HG02938 (cell line): ENCODE data around the gene FABP3.
"Not testable (repeated sequence)": the region's sequence is repeated elsewhere in the genome, so short reads cannot be mapped to it uniquely, and the experiment has no call there.

Source experiments
- ATAC-seq: cut with Tn5 transposase; IDR thresholded peaks from one replicate; pipeline ENCODE4 v1.9.1; 2021; ENCODE audit warnings: mild to moderate bottlenecking, moderate library complexity; ENCODE audit not compliant: unreplicated experiment

The FABP3 gene

GRCh38 chr1:31399976-31400375 is 27.1 kb upstream of the FABP3 start:
- ATAC-seq: no peak

DNA sequence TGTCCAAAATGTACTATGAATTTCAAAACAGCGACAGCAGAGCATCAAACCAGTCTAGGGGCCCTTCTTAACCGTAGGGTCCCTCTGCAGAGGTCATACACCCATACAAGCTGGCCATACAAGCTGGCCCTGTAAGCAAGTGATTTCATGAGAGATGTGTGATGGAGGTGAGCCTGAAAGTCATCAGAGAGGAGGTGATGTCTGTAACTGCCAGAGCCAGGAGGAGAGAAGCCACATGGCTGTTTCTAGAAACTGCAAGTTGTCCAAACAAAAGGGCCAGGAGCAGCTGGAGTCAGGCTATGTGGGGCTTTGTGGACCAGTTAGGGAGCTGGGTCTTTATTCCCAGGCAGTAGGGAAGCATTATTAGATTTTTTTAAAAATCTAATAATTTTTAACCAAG is 25.4 kb upstream of the FABP3 start:
- ATAC-seq: no peak

GRCh38 chr1:31397360-31398095 is 24.7 kb upstream of the FABP3 start:
- no peak for ATAC-seq

- no peak for ATAC-seq
Measured at GRCh38 chr1:31396633-31397351, 23.9 kb upstream of the FABP3 start.

DNA sequence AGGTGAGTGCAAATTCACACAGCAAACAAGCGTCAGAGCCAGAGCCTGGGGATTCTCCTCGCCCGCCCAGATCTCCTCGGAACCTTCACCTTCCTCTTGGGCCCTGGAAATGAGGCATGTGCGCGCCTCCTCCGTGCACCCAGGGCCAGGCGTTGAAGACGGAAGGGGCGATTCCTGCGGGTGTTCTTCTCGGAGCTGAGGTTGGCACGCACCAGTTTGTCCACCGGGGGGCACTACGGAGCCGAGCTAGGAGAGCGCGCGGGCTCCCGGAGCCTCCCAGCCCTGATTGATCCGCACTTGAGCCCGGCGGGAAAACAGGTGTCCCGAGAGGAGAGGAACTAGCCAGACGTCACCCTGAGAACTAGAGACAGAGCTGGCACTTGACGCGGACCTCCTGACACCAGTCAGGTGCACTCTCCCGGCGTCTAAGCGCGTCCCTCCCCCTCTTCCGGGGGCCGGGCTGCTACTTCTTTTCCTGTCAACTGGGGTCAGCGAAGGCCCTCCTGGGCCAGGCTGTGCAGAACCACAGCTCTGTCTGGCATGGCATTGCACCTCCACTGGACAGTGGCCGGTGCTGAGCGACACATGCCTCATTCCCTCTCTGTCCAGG is 21.8 kb upstream of the FABP3 start:
- peak; percentile 61 for ATAC-seq

DNA sequence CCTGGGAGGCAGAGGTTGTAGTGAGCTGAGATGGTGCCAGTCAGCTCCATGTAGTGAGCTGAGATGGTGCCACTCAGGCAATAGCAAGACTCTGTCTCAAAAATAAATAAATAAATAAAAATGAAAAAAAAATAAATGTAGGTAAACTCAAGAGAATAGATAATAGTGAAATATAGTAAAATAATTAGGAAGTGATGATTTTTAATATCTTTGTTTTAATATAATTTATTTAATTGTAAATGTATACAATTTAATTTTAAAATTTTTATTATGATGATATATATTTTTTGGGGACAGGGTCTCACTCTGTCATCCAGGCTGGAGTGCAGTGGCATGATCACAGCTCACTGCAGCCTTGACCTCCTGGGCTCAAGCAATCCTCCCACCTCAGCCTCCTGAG is 20.6 kb upstream of the FABP3 start:
- no peak for ATAC-seq

- ATAC-seq: no peak
Measured at GRCh38 chr1:31390071-31390470, 17.2 kb upstream of the FABP3 start.

DNA sequence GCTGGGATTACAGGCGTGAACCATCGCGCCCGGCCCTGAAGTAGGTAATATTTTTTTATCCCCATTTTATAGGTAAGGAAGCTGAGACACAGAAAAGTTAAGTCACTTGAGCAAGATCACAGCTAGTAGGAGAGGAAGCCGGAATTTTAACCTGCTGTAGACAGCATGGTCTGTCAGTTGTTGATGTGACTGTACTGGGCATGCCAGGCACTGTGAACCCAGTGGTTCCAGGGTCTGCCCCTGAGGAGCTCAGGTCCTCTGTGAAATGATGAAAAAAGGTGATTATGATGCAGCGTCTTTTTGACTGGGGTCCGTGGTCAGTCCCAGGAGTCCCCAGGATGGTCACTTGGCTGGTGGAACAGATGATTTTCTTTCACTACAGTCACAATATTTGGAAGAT is 16.7 kb upstream of the FABP3 start:
- ATAC-seq: no peak

DNA sequence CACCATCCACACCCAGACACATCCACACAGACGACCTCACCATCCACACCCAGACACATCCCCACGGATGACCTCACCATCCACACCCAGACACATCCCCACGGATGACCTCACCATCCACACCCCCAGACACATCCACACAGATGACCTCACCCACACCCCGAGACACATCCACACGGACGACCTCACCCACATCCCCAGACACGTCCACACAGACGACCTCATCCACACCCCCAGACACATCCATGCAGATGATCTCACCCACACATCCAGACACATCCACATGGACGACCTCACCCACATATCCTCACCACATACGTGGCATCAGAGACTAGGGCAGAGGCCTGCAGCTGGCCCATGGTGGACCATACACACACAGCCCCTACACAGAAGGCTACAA is 14.7 kb upstream of the FABP3 start:
- ATAC-seq: no peak

GRCh38 chr1:31386576-31387243 is 13.8 kb upstream of the FABP3 start:
- ATAC-seq: not testable (repeated sequence)

DNA sequence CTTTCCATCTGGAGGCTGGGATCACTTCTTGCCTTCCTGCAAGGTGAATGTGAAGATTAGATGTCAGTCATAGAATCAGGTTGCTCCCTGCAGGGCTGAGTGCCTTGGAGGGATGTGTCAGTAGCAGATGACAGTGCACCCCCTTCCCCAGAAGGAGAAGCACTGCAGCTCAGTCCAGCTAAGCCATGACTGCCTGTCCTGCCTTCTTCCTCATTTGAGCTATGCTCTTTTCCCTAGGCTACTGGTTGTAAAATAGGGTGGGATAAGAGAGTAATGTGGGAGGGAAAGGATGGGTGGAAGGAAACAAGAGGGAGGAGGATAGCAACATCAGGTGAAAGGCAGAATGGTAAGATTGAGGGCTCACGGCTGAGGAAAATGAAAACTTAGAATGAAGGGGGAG is 11.1 kb upstream of the FABP3 start:
- no peak for ATAC-seq

GRCh38 chr1:31382379-31382989 is 9.6 kb upstream of the FABP3 start:
- no peak for ATAC-seq

GRCh38 chr1:31381394-31382294 is 8.8 kb upstream of the FABP3 start:
- ATAC-seq: no peak

DNA sequence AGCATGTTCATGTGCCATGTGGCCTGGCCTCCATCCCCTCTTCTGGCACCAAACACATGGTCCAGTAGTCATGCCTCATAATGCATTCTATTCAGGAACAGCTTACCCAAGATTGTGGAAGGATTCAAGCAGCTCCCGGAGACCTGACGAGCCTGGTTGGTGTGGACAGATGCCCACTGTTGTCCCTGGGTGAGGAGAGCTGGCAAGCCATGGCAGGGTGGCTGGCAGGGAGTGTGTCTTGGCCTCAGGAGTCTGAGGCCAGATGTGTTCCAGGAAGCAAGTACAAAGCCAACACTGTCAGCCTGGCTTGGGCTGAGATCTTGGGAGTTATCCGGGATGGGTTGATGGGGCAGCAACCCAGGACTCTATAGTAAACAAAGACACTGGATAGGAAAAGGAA is 7.3 kb upstream of the FABP3 start:
- ATAC-seq: no peak

GRCh38 chr1:31378001-31378400 is 5.1 kb upstream of the FABP3 start:
- ATAC-seq: no peak

GRCh38 chr1:31377364-31377863 is 4.5 kb upstream of the FABP3 start:
- no peak for ATAC-seq

DNA sequence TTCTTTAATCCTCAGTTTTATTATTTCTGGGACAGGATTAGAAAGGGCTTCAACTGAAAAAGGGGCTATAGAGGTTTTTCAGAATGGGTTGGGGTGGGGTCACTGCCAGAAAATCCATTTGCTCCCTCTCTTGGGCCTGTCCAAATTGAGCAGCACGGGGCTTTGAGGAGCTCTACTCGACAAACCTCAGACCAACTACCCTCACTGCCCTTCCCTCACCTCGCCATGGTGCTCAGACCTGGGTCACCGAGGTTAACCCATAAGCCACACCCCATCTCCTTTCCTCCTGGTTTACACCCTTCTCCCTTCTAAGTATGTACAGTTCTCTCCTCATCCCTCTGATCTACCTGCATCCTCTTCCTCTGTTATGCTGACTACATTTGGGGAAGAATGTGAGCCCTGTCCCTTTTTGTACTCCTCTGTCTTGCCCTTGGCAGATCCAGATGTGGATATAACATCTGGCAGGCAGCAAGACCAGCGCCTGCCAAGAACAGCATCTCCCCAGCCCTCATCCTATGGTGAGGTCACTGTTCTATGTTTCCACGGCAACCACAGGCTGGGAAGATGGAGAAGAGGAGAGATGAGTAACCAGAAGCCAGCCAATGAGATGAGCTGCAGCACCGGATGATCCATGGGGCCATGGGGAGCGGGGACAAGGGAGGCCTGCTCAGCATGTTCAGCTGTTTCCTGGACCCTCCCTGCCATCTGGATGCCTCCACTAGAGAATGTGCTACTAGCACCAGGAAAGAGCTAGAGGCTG is 3.7 kb upstream of the FABP3 start:
- no peak for ATAC-seq

DNA sequence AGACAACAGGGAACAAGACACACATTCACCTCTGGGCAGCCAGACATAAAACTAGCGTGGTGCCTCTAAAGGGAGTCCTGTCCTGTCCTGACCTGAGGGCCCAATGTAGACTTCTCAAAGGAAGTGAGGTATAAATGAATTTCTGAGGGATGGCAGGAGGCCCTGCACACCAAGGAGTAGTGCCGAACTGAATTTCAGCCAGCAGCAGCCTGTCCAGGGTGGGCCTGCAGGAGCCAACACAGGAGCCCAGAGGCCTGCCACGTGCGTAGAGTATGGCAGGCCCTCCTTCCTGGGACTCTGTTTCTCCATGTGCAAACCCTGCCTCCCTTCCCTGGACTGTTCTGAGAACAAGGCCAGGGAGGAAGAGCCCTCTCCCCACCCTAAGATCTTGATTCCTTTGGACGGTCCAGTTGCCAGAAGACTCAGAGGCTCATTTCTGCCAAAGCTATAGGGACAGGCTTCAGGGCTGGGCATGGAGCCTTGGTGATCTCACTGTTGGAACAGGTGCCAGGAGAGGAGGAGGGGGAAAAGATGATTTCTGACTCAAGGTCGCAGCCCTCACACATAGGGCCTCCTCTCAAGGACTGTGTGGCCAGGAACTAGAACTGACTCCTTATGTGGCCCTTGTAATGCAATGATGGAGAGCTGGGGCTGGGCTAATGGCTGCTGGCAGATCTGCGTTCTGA is 1.8 kb upstream of the FABP3 start:
- no peak for ATAC-seq
